Activated CD8-positive, alpha-beta T cell treated with anti-CD3 and anti-CD28 coated beads, Interleukin-2, amount 10 ng/mL, durations not matched to agents 7 days and 5 days (primary cell): Measurements from ENCODE around the gene DPP9. TPM values are rescaled to one million over a fixed set of nuclear protein-coding genes. Genes with fewer than 3 reads are reported as not detected.

Experiments
- ATAC-seq: fragments of 150-1000 bp; cut with Tn5 transposase; one replicate; pipeline ENCODE4 v1.10.0; 2021; ENCODE audit warnings: moderate library complexity
- CTCF ChIA-PET: fragments of 350-600 bp; sonication (Branson Sonifier 250); formaldehyde crosslinking; loops from one replicate; lab custom pipeline; 2021; ENCODE audit warnings: antibody characterized with exemption; lab: Charles Lee
- POLR2A ChIA-PET: fragments of 350-600 bp; sonication (Branson Sonifier 250); formaldehyde crosslinking; loops from one replicate; lab custom pipeline; 2021; ENCODE audit warnings: antibody characterized with exemption; lab: Charles Lee
- DNase-seq: peaks from one replicate; pipeline ENCODE4 v3.0.0-alpha.2; 2020
- H3K27ac Mint-ChIP-seq: one replicate; pipeline ENCODE4 v1.8.0; 2021; ENCODE audit warnings: mild to moderate bottlenecking, mixed read lengths
- H3K27me3 Mint-ChIP-seq: one replicate; pipeline ENCODE4 v1.8.0; 2021; ENCODE audit warnings: low read depth, mixed read lengths
- H3K36me3 Mint-ChIP-seq: one replicate; pipeline ENCODE4 v1.8.0; 2021; ENCODE audit warnings: low read depth, mixed read lengths
- H3K4me1 Mint-ChIP-seq: one replicate; pipeline ENCODE4 v1.8.0; 2021; ENCODE audit warnings: low read depth, mixed read lengths
- H3K4me3 Mint-ChIP-seq: one replicate; pipeline ENCODE4 v1.8.0; 2021; ENCODE audit warnings: mild to moderate bottlenecking, mixed read lengths
- H3K9me3 Mint-ChIP-seq: one replicate; pipeline ENCODE4 v1.8.0; 2022; ENCODE audit warnings: mixed read lengths; ENCODE audit not compliant: insufficient read depth
- total RNA-seq, 2 experiments: library from RNA; stranded (reverse); gene quantifications; one replicate each; pipeline ENCODE4 v1.2.3, GENCODE V29; 2021

DPP9 gene
- 100 to 1,000 TPM in 1 of 2 experiments, 10 to 100 TPM in 1; 99.2 to 103 TPM for total RNA-seq

DNA sequence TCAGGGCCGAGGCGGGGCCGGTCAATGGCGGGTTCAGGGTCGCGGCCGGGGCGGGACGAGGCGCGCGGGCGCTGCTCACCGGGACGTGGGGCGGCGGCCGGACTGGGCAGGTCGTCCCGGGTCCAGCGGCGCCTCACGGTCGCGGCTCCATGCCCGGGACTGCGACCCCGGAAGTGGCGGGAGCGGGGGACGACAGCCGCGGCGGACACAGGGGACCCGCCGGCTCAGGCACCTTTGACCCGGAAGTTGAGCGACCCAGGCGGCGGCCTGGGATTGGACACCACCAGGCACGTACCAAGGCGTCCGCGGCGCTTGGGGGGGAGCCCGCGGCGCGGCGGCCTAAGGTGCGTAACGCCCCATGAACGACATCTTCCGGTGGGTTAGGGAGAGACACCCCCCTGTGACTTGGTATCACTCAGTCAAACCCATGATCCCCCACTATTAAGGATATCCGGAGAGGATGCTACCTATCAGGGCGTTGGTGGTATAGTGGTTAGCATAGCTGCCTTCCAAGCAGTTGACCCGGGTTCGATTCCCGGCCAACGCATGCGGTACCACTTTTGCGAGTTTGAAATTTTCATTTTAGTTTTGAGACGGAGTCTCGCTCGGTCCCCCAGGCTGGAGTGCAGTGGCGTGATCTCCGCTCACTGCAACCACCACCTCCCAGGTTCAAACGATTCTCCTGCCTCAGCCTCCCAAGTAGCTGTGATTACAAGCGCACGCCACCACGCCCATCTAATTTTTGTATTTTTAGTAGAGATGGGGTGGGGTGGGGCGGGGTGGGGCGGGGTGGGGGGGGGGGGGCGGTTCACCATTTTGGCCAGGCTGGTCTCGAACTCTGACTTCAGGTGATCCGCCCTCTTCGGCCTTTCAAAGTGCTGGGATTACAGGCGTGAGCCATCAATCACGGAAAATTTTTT, at the start of gene DPP9:
Gene DPP9, minus strand, starts transcription at position 248 of the 920 bp plus-strand sequence. CDS start 3,936 bp downstream, outside the sequence.
- POLR2A ChIA-PET = interaction anchor here (0.8 to 2.6 kb wide), 2 partner anchors 67 to 252 kb away, joined by 3 to 15 read pairs; partner anchors contain the start of gene FEM1A
- Mint-ChIP-seq H3K9me3 (no peaks in the 10 kb centered on the region), H3K4me1 (peaks cover 43% of the 10 kb centered on the region), H3K27me3 (no peaks in the 10 kb centered on the region), H3K27ac (peak within 1 kb of the TSS; percentile 99), H3K36me3 (peaks cover 30% of the 10 kb centered on the region), H3K4me3 (peak within 1 kb of the TSS; percentile 100)
- CTCF ChIA-PET = interaction anchor here (1.0 to 12.2 kb wide), 5 partner anchors 9 to 188 kb away, joined by 3 to 179 read pairs (median 6); partner anchors contain the start of gene FEM1A
- DNase-seq (peak; percentile 98), ATAC-seq (peak; percentile 93)

- peaks cover 2% of the 10 kb centered on the region for H3K27me3 Mint-ChIP-seq
- DNase-seq = no peak
- no peaks in the 10 kb centered on the region for H3K4me1 Mint-ChIP-seq
These were observed 49.5 kb upstream of the DPP9 start for GRCh38 chr19:4773047-4773640.

GRCh38 chr19:4772566-4772965, 48.9 kb upstream of the DPP9 start:
- ChIA-PET CTCF (interaction anchor here (1.1 kb wide), 1 partner anchor 19 kb away, joined by 5 read pairs; the partner anchor contains the start of gene FEM1A), POLR2A (no interaction called here)
- no peak for DNase-seq
- Mint-ChIP-seq H3K36me3 (no peaks in the 10 kb centered on the region), H3K27ac (no peak overlapping the region), H3K4me3 (no peak overlapping the region), H3K27me3 (peaks cover 2% of the 10 kb centered on the region), H3K4me1 (no peaks in the 10 kb centered on the region), H3K9me3 (no peaks in the 10 kb centered on the region)
- ATAC-seq = no peak

More at GRCh38 chr19:4773047-4773640, 49.5 kb upstream of the DPP9 start:
- Mint-ChIP-seq H3K36me3 (no peaks in the 10 kb centered on the region), H3K27ac (no peak overlapping the region), H3K9me3 (no peaks in the 10 kb centered on the region), H3K4me3 (no peak overlapping the region)
- CTCF ChIA-PET = interaction anchor here (1.1 kb wide), 1 partner anchor 18 kb away, joined by 5 read pairs; the partner anchor contains the start of gene FEM1A
- ATAC-seq = no peak
- POLR2A ChIA-PET = no interaction called here

DNA sequence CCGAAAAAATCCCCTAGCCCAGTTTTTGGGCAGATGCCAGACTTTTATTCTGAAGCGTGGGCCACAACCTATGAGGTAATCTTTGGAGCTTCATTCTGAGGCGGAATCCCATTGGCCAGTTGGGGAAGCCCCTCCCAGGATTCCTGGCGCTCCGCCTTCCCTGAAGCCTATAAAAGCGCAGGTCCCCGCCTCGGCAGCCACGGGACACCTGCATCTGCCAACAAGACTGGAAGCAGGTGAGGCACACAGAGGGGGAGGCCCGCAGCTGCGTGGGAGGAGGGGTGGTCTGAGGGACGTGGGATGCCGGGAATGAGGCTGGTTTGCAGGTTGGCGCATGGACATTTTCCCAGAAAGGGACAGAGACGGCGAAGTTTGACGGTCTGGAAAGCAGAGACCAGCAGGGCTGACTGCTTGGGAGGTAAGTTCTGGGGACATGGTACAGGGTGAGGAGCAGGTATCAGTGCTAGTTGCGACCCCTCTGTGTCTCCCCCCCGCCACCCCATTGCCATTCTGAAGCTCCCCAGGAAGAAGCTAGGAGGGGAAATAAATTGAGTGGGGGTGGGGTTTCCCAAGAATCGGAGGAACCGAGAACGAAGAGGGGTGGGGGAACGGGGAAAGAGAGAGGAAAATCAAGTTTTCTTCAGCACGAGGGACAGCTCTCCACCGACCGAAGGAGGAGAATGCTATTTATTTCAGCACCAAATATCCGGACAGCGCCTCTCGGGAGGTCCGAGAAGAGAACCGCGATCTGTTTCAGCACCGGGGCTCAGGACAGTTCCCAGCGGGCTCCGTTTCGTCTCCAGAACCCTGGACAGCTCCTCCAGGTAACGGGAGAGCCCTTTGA, 45.5 kb upstream of the DPP9 start:
- ATAC-seq (peak; percentile 86), DNase-seq (peak; percentile 91)
- H3K9me3 Mint-ChIP-seq = no peaks in the 10 kb centered on the region
- ChIA-PET POLR2A (interaction anchor here (0.6 kb wide), 2 partner anchors 110 to 988 kb away, joined by 3 read pairs; no protein-coding TSS in a partner anchor), CTCF (interaction anchor here (0.7 to 0.9 kb wide), 2 partner anchors 21 to 30 kb away, joined by 3 read pairs; no protein-coding TSS in a partner anchor)
- no peak overlapping the region for H3K4me3 Mint-ChIP-seq
- no peaks in the 10 kb centered on the region for H3K4me1 Mint-ChIP-seq
- H3K36me3 Mint-ChIP-seq = no peaks in the 10 kb centered on the region
- H3K27me3 Mint-ChIP-seq = peaks cover 2% of the 10 kb centered on the region
- H3K27ac Mint-ChIP-seq = no peak overlapping the region

DNA sequence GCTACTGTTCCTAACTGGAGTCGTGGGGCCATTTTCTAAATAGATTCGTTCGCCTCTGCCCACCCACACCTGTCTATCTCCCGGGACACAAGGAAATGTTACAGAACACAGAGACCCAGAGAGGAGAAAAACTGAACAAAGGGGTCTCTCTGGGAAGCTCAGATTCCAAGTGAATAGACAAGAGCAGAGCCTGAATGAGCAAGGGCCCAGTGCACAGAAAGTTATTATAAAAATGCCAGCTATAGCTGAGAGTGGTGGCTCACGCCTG, 40.7 kb upstream of the DPP9 start:
- ATAC-seq (no peak), DNase-seq (no peak)
- Mint-ChIP-seq H3K27ac (no peak overlapping the region), H3K27me3 (peaks cover 15% of the 10 kb centered on the region), H3K36me3 (no peaks in the 10 kb centered on the region), H3K4me1 (peaks cover 6% of the 10 kb centered on the region), H3K9me3 (no peaks in the 10 kb centered on the region), H3K4me3 (no peak overlapping the region)
- CTCF ChIA-PET = interaction anchor here (1.5 to 1.8 kb wide), 2 partner anchors 27 to 45 kb away, joined by 5 read pairs; no protein-coding TSS in a partner anchor
- POLR2A ChIA-PET = no interaction called here

DNA sequence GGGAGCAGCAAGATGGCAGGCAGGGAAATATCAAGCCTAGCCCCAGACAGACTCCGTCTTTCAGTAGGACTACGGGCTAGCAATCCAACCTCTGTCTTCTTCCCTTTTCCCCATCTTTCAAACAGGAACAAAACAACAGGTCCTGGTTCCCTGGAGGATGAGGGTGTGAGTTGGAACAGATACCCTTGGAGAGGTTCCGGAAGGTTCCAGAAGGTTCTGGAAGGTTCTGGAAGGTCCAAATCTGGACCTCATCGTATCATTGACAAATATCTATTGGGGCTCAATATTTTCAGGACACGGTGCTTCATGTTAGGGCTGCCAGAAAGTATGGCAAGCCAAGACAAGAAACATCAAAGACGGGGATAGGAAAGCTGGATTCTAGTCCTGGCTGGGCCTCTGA, 39.4 kb upstream of the DPP9 start:
- Mint-ChIP-seq H3K4me1 (peaks cover 8% of the 10 kb centered on the region), H3K36me3 (no peaks in the 10 kb centered on the region), H3K27ac (no peak overlapping the region), H3K4me3 (no peak overlapping the region), H3K9me3 (no peaks in the 10 kb centered on the region), H3K27me3 (peaks cover 15% of the 10 kb centered on the region)
- POLR2A ChIA-PET = no interaction called here
- no peak for ATAC-seq
- CTCF ChIA-PET = interaction anchor here (1.1 kb wide), 1 partner anchor 28 kb away, joined by 3 read pairs; no protein-coding TSS in a partner anchor
- DNase-seq = no peak

DNA sequence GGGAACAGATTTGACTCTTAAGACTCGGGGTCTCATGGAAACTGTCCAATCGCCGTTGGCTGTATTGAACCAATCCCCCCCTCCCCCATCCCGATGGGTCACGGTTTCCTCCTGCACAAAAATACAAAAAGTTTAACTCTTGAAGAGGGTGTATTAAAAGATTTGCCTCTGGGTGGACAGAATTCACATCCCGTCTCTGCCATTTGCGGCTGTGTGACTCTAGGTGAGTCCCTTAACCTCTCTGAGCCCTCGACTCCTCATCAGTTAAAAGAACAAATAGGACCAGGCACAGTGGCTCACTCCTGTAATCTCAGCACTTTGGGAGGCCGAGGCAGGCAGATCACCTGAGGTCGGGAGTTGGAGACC, 36.6 kb upstream of the DPP9 start:
- ATAC-seq = no peak
- H3K27ac Mint-ChIP-seq = no peak overlapping the region
- peak overlapping the region; percentile 64 for H3K4me3 Mint-ChIP-seq

DNA sequence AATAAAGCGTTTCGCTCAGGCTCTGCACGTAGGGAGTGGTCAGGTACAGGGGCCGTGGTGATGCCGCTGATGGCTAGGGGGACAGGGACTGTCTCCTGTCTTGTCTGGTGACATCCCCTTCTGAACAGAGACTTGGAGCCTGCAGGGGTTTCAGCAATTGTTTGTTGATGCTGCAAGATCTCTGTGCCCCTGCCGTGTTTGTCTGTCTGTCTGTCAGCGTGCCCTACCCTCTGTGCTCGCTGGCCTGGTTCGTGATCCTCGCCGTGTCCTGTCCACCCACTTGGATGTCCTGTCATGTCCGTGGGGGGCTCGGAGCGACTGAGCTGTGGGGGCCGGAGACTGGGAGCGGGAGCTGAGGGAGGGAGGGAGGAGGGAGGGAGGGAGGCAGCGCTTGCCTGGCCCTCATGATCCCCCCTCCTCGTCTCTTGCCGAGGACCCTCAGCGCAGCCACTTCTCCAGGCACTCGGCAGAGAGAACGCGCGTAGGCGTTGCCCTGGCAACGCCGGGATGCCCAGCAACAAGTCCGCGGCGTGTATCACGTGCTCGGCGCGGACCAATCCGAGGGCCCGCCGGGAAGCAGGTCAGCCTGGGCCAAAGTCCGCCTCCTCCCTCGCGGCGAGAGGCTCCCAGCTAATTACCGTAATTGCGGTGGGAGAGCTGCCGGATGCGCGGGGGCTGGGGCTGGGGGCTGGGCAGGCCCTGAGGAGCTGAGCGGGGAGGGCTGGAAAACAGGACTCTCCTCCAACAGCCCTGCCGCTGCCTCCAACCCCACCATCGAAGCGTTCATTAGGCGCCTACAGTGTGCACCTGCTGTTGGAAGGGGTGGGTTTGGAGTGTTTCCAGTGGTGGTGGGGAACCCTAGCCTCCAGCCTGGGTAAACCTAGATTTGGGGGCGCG, 36.0 kb upstream of the DPP9 start:
- Mint-ChIP-seq H3K4me1 (peaks cover 8% of the 10 kb centered on the region), H3K9me3 (no peaks in the 10 kb centered on the region), H3K4me3 (peak overlapping the region; percentile 64), H3K36me3 (no peaks in the 10 kb centered on the region), H3K27ac (no peak overlapping the region), H3K27me3 (peaks cover 18% of the 10 kb centered on the region)
- ChIA-PET POLR2A (no interaction called here), CTCF (no interaction called here)
- ATAC-seq (peak; percentile 89), DNase-seq (peak; percentile 67)

More for the DNA sequence above, 36.6 kb upstream of the DPP9 start:
- Mint-ChIP-seq H3K9me3 (no peaks in the 10 kb centered on the region), H3K36me3 (no peaks in the 10 kb centered on the region), H3K4me1 (peaks cover 8% of the 10 kb centered on the region), H3K27me3 (peaks cover 18% of the 10 kb centered on the region)
- ChIA-PET CTCF (interaction anchor here (1.0 kb wide), 1 partner anchor 31 kb away, joined by 7 read pairs; the partner anchor contains the start of gene FEM1A), POLR2A (no interaction called here)
- DNase-seq = no peak

GRCh38 chr19:4758659-4759058, 35.0 kb upstream of the DPP9 start:
- H3K9me3 Mint-ChIP-seq = no peaks in the 10 kb centered on the region
- no peak overlapping the region for H3K4me3 Mint-ChIP-seq
- POLR2A ChIA-PET = interaction anchor here (0.7 kb wide), 1 partner anchor 327 kb away, joined by 3 read pairs; no protein-coding TSS in a partner anchor
- CTCF ChIA-PET = no interaction called here
- H3K27ac Mint-ChIP-seq = no peak overlapping the region
- ATAC-seq (no peak), DNase-seq (no peak)
- H3K27me3 Mint-ChIP-seq = peaks cover 15% of the 10 kb centered on the region
- H3K36me3 Mint-ChIP-seq = no peaks in the 10 kb centered on the region
- peaks cover 8% of the 10 kb centered on the region for H3K4me1 Mint-ChIP-seq

DNA sequence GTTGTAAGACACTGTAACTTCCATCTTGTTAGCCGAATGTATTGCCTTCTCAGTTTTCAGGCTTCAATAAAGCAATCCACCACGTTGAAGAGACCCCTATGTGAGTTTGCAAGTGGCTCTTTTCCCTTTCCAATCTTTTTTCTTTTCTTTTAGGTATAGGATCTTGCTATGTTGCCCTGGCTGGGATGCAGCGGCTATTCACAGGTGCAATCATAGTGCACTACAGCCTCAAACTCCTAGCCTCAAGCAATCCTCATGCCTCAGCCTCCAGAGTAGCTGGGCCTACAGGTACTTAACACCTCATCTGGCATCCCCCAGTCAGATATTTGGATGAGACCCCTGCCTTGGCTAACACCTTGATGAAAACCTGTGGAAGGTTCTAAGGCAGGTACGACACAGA, 34.4 kb upstream of the DPP9 start:
- H3K36me3 Mint-ChIP-seq = no peaks in the 10 kb centered on the region
- DNase-seq (no peak), ATAC-seq (no peak)
- no peaks in the 10 kb centered on the region for H3K9me3 Mint-ChIP-seq
- ChIA-PET POLR2A (no interaction called here), CTCF (no interaction called here)
- no peak overlapping the region for H3K27ac Mint-ChIP-seq
- H3K27me3 Mint-ChIP-seq = peaks cover 15% of the 10 kb centered on the region
- no peak overlapping the region for H3K4me3 Mint-ChIP-seq
- peaks cover 8% of the 10 kb centered on the region for H3K4me1 Mint-ChIP-seq
